ENCODE measurements around the gene IGF1.

Gene IGF1

GRCh38 chr12:102426599-102427542, 53.5 kb downstream of the IGF1 start:
- no peak for DNase-seq (ENCODE audit: low spot score)

GRCh38 chr12:102425109-102426039, 55.0 kb downstream of the IGF1 start:
- DNase-seq (ENCODE audit: low spot score) = no peak

DNA sequence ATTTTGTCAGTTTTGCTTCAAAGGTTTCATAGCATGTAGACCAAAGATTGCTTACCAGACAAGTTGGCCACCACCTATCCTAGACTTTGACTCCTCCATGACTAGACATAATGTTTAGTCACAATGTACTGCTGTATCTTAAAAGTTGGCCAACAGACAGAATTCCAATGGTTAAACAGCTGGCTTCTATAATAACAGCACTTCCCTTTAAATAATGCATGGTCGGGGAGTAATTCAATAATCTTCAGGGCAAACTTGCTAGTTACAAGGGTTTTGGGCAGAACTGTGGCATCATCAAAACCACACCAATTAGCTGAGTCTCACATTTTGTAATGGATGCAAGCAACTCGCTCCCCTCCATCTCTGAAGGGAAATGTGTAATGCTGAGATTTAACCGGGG, 56.9 kb downstream of the IGF1 start:
- DNase-seq (ENCODE audit: low spot score) = no peak

GRCh38 chr12:102421802-102422583, 58.4 kb downstream of the IGF1 start:
- peak; percentile 1 for DNase-seq (ENCODE audit: low spot score)

- DNase-seq (ENCODE audit: low spot score) = no peak
Measured at GRCh38 chr12:102419094-102419764, 61.1 kb downstream of the IGF1 start.

DNA sequence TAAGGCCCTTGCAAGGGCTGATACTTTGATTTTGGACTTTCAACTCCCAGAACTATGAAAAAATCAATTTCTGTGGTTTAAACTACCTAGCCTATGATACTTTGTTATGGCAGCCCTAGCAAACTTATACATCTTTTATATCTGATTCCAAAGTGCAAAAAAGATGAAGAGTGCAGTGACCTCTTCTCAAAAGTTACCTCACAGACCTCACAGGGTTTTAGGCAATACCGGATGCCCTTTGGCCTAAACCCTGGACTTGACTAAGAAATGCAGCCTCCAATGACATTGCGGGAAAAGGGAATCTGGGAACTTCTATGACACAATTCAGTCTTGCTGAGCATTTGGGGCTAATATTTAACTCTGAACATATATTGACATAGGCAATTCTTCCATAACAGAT, 63.3 kb downstream of the IGF1 start:
- DNase-seq (ENCODE audit: low spot score) = no peak

DNA sequence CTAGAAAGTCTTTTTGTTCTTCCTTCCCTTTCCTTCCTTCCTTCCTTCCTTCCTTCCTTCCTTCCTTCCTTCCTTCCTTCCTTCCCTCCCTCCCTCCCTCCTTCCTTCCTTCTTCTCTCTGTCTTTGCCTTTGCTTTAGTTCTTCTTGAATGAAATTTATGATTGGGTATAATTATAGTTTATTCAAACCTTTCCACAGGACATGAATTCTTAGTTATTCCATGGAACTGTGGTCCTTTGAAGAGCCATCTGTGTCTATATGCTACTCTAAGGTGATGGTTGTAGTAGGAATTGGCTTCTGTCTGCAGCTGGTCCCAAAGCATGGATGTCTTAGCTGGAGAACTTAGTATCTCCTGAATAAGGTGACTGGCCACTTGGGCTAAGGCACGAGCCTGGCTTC, 64.8 kb downstream of the IGF1 start:
- DNase-seq (ENCODE audit: low spot score) = no peak

- DNase-seq (ENCODE audit: low spot score) = no peak
Measured at GRCh38 chr12:102413396-102413795, 67.0 kb downstream of the IGF1 start.

GRCh38 chr12:102410511-102410910, 69.9 kb downstream of the IGF1 start:
- DNase-seq (ENCODE audit: low spot score) = no peak

- no peak for DNase-seq (ENCODE audit: low spot score)
Measured at GRCh38 chr12:102408487-102409297, 71.7 kb downstream of the IGF1 start.

DNA sequence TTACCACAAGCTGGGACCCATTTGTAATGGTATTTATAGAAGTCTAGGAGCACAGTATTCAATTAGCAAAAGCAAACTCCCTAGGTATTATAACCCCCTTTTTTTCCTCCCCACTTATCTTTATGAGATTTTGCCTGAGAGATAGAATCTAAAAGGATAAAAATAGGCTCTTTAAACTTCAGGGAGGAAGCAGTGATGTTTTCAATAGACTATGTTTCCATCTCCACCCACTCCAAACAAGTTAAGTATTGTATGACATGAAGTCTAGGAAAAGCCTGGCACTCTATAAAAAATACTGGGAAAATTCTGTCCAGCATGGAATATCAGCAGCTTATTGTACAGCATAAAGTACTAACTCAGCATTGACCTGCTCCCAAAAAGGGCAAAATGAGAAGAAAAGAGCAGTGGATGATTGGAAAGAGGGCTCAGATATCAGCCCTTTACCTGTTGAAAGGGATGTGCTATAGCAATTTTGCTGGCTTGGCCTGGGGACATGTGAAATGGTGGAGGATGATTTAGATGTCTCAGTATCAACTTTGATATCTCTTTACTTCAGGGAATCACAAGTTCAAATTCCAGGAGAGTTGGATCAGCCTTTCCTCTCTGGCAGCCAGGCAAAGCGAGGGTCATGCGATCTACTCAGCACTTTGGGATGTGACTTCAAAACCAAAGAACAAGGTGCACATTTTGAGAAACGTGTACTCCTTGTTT, 72.4 kb downstream of the IGF1 start:
- DNase-seq (ENCODE audit: low spot score) = no peak

- no peak for DNase-seq (ENCODE audit: low spot score)
Measured at GRCh38 chr12:102406033-102406584, 74.3 kb downstream of the IGF1 start.

DNA sequence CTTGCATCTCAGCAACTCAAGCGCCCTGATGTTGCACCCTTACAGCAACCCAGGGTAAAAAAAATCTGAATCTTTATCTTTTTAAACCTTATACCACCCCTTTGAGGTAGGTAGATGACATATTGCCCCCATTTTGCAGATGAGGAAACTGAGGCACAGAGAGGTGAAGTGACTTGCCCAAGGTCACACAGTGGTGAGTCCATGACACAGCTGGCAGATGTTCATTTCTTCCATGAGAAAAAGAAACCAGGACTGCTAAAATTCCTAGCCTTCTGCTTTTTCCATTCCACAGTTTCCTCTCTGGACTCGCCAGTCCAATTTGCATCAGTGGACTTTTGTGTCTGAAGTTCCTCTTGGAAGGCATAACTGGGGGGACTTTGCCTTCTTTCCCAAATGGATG, 79.3 kb downstream of the IGF1 start:
- DNase-seq (ENCODE audit: low spot score) = no peak

- DNase-seq (ENCODE audit: low spot score) = no peak
Measured at GRCh38 chr12:102399653-102400052, 80.7 kb downstream of the IGF1 start.

- DNase-seq (ENCODE audit: low spot score) = no peak
Measured at GRCh38 chr12:102396276-102396675, 84.1 kb downstream of the IGF1 start.

- no peak for DNase-seq (ENCODE audit: low spot score)
Measured at GRCh38 chr12:102394200-102394599, 86.2 kb downstream of the IGF1 start.

- DNase-seq (ENCODE audit: low spot score) = no peak
Measured at GRCh38 chr12:102390068-102390467, 90.3 kb downstream of the IGF1 start.

GRCh38 chr12:102388469-102388868, 91.9 kb downstream of the IGF1 start:
- DNase-seq (ENCODE audit: low spot score) = no peak

GRCh38 chr12:102385343-102385742, 95.0 kb downstream of the IGF1 start:
- no peak for DNase-seq (ENCODE audit: low spot score)

All from CD4-positive, alpha-beta T cell treated with Interleukin-2 at 100 ng/mL for 4 hours (primary cell).